Activated CD8-positive, alpha-beta T cell treated with anti-CD3 and anti-CD28 coated beads, Interleukin-2, amount 10 ng/mL, durations not matched to agents 7 days and 5 days (primary cell): ENCODE data around the gene SFSWAP. TPM values are rescaled to one million over a fixed set of nuclear protein-coding genes. Genes with fewer than 3 reads are reported as not detected.

ENCODE experiments used
- ATAC-seq: fragments of 150-1000 bp; cut with Tn5 transposase; one replicate; pipeline ENCODE4 v1.10.0; 2021; ENCODE audit warnings: moderate library complexity
- CTCF ChIA-PET: fragments of 350-600 bp; sonication (Branson Sonifier 250); formaldehyde crosslinking; loops from one replicate; lab custom pipeline; 2021; ENCODE audit warnings: antibody characterized with exemption; lab: Charles Lee
- POLR2A ChIA-PET: fragments of 350-600 bp; sonication (Branson Sonifier 250); formaldehyde crosslinking; loops from one replicate; lab custom pipeline; 2021; ENCODE audit warnings: antibody characterized with exemption; lab: Charles Lee
- DNase-seq: peaks from one replicate; pipeline ENCODE4 v3.0.0-alpha.2; 2020
- H3K27ac Mint-ChIP-seq: one replicate; pipeline ENCODE4 v1.8.0; 2021; ENCODE audit warnings: mild to moderate bottlenecking, mixed read lengths
- H3K27me3 Mint-ChIP-seq: one replicate; pipeline ENCODE4 v1.8.0; 2021; ENCODE audit warnings: low read depth, mixed read lengths
- H3K36me3 Mint-ChIP-seq: one replicate; pipeline ENCODE4 v1.8.0; 2021; ENCODE audit warnings: low read depth, mixed read lengths
- H3K4me1 Mint-ChIP-seq: one replicate; pipeline ENCODE4 v1.8.0; 2021; ENCODE audit warnings: low read depth, mixed read lengths
- H3K4me3 Mint-ChIP-seq: one replicate; pipeline ENCODE4 v1.8.0; 2021; ENCODE audit warnings: mild to moderate bottlenecking, mixed read lengths
- H3K9me3 Mint-ChIP-seq: one replicate; pipeline ENCODE4 v1.8.0; 2022; ENCODE audit warnings: mixed read lengths; ENCODE audit not compliant: insufficient read depth
- total RNA-seq, 2 experiments: library from RNA; stranded (reverse); gene quantifications; one replicate each; pipeline ENCODE4 v1.2.3, GENCODE V29; 2021

Gene SFSWAP
- total RNA-seq, 2 experiments from 2014 or later = 50.4 to 53.6 TPM

GRCh38 chr12:131729254-131729955 is 18.5 kb downstream of the SFSWAP start:
- no peak for DNase-seq
- CTCF ChIA-PET = interaction anchor here (1.3 kb wide), 1 partner anchor 12 kb away, joined by 3 read pairs; no protein-coding TSS in a partner anchor
- POLR2A ChIA-PET = no interaction called here
- no peak overlapping the region for H3K27ac Mint-ChIP-seq
- H3K9me3 Mint-ChIP-seq = no peaks in the 10 kb centered on the region
- no peak overlapping the region for H3K4me3 Mint-ChIP-seq
- peaks cover 74% of the 10 kb centered on the region for H3K36me3 Mint-ChIP-seq
- ATAC-seq = no peak
- peaks cover 5% of the 10 kb centered on the region for H3K4me1 Mint-ChIP-seq
- H3K27me3 Mint-ChIP-seq = no peaks in the 10 kb centered on the region

- ATAC-seq (no peak), DNase-seq (no peak)
- Mint-ChIP-seq H3K4me1 (no peaks in the 10 kb centered on the region), H3K27ac (no peak overlapping the region), H3K36me3 (peaks cover 57% of the 10 kb centered on the region), H3K4me3 (no peak overlapping the region), H3K9me3 (no peaks in the 10 kb centered on the region), H3K27me3 (no peaks in the 10 kb centered on the region)
- POLR2A ChIA-PET = no interaction called here
- CTCF ChIA-PET = no interaction called here
Measured at GRCh38 chr12:131732996-131733615, 22.2 kb downstream of the SFSWAP start.

- POLR2A ChIA-PET = no interaction called here
- no peak for ATAC-seq
- H3K27me3 Mint-ChIP-seq = no peaks in the 10 kb centered on the region
- H3K36me3 Mint-ChIP-seq = peaks cover 52% of the 10 kb centered on the region
- CTCF ChIA-PET = no interaction called here
- no peak for DNase-seq
- H3K4me1 Mint-ChIP-seq = no peaks in the 10 kb centered on the region
- H3K4me3 Mint-ChIP-seq = no peak overlapping the region
- no peak overlapping the region for H3K27ac Mint-ChIP-seq
- H3K9me3 Mint-ChIP-seq = no peaks in the 10 kb centered on the region
Measured at GRCh38 chr12:131733874-131734273, 23.0 kb downstream of the SFSWAP start.

- ChIA-PET CTCF (no interaction called here), POLR2A (no interaction called here)
- H3K27ac Mint-ChIP-seq = peak overlapping the region; percentile 0
- no peaks in the 10 kb centered on the region for H3K4me1 Mint-ChIP-seq
- DNase-seq (no peak), ATAC-seq (no peak)
- H3K27me3 Mint-ChIP-seq = no peaks in the 10 kb centered on the region
- H3K36me3 Mint-ChIP-seq = peaks cover 46% of the 10 kb centered on the region
- H3K9me3 Mint-ChIP-seq = no peaks in the 10 kb centered on the region
- H3K4me3 Mint-ChIP-seq = no peak overlapping the region
Measured at GRCh38 chr12:131734336-131735152, 23.7 kb downstream of the SFSWAP start.

GRCh38 chr12:131735153-131735456 is 24.2 kb downstream of the SFSWAP start:
- ATAC-seq = no peak
- H3K9me3 Mint-ChIP-seq = no peaks in the 10 kb centered on the region
- POLR2A ChIA-PET = no interaction called here
- H3K27me3 Mint-ChIP-seq = no peaks in the 10 kb centered on the region
- no peak overlapping the region for H3K4me3 Mint-ChIP-seq
- no peak overlapping the region for H3K27ac Mint-ChIP-seq
- peaks cover 44% of the 10 kb centered on the region for H3K36me3 Mint-ChIP-seq
- no peaks in the 10 kb centered on the region for H3K4me1 Mint-ChIP-seq
- no peak for DNase-seq
- CTCF ChIA-PET = no interaction called here

- Mint-ChIP-seq H3K27ac (no peak overlapping the region), H3K4me3 (no peak overlapping the region), H3K4me1 (no peaks in the 10 kb centered on the region), H3K36me3 (peaks cover 44% of the 10 kb centered on the region), H3K9me3 (no peaks in the 10 kb centered on the region), H3K27me3 (no peaks in the 10 kb centered on the region)
- ATAC-seq (no peak), DNase-seq (no peak)
- CTCF ChIA-PET = interaction anchor here (0.8 kb wide), 1 partner anchor 40 kb away, joined by 3 read pairs; no protein-coding TSS in a partner anchor
- POLR2A ChIA-PET = no interaction called here
Measured at GRCh38 chr12:131735476-131736445, 24.9 kb downstream of the SFSWAP start.

GRCh38 chr12:131736446-131737149 is 25.7 kb downstream of the SFSWAP start:
- no peaks in the 10 kb centered on the region for H3K9me3 Mint-ChIP-seq
- no peaks in the 10 kb centered on the region for H3K4me1 Mint-ChIP-seq
- ATAC-seq (no peak), DNase-seq (no peak)
- peaks cover 38% of the 10 kb centered on the region for H3K36me3 Mint-ChIP-seq
- POLR2A ChIA-PET = no interaction called here
- CTCF ChIA-PET = interaction anchor here (0.8 kb wide), 1 partner anchor 40 kb away, joined by 3 read pairs; no protein-coding TSS in a partner anchor
- H3K27me3 Mint-ChIP-seq = no peaks in the 10 kb centered on the region
- no peak overlapping the region for H3K27ac Mint-ChIP-seq
- H3K4me3 Mint-ChIP-seq = no peak overlapping the region

- H3K27ac Mint-ChIP-seq = no peak overlapping the region
- POLR2A ChIA-PET = no interaction called here
- H3K9me3 Mint-ChIP-seq = no peaks in the 10 kb centered on the region
- no peaks in the 10 kb centered on the region for H3K4me1 Mint-ChIP-seq
- CTCF ChIA-PET = no interaction called here
- H3K4me3 Mint-ChIP-seq = no peak overlapping the region
- no peaks in the 10 kb centered on the region for H3K27me3 Mint-ChIP-seq
- peaks cover 41% of the 10 kb centered on the region for H3K36me3 Mint-ChIP-seq
- ATAC-seq (no peak), DNase-seq (no peak)
Measured at GRCh38 chr12:131737150-131737827, 26.4 kb downstream of the SFSWAP start.

GRCh38 chr12:131738196-131738595 is 27.3 kb downstream of the SFSWAP start:
- H3K27me3 Mint-ChIP-seq = no peaks in the 10 kb centered on the region
- no peaks in the 10 kb centered on the region for H3K9me3 Mint-ChIP-seq
- POLR2A ChIA-PET = no interaction called here
- H3K36me3 Mint-ChIP-seq = peaks cover 43% of the 10 kb centered on the region
- DNase-seq (no peak), ATAC-seq (no peak)
- H3K27ac Mint-ChIP-seq = no peak overlapping the region
- CTCF ChIA-PET = interaction anchor here (1.1 kb wide), 1 partner anchor 27 kb away, joined by 4 read pairs; the partner anchor contains the start of gene SFSWAP
- H3K4me1 Mint-ChIP-seq = no peaks in the 10 kb centered on the region
- no peak overlapping the region for H3K4me3 Mint-ChIP-seq

- CTCF ChIA-PET = no interaction called here
- ATAC-seq (no peak), DNase-seq (no peak)
- H3K36me3 Mint-ChIP-seq = peaks cover 51% of the 10 kb centered on the region
- no peak overlapping the region for H3K27ac Mint-ChIP-seq
- POLR2A ChIA-PET = no interaction called here
- H3K9me3 Mint-ChIP-seq = peaks cover 8% of the 10 kb centered on the region
- H3K4me3 Mint-ChIP-seq = no peak overlapping the region
- H3K27me3 Mint-ChIP-seq = no peaks in the 10 kb centered on the region
- H3K4me1 Mint-ChIP-seq = no peaks in the 10 kb centered on the region
Measured at GRCh38 chr12:131740626-131741025, 29.7 kb downstream of the SFSWAP start.
